HG02840 (cell line): ENCODE results near the gene ARHGEF6.

Experiments used
- ATAC-seq: cut with Tn5 transposase; IDR thresholded peaks from one replicate; pipeline ENCODE4 v1.9.1; 2021; ENCODE audit warnings: mild to moderate bottlenecking, moderate library complexity, moderate number of reproducible peaks; ENCODE audit not compliant: unreplicated experiment, low FRiP score

Gene ARHGEF6

DNA sequence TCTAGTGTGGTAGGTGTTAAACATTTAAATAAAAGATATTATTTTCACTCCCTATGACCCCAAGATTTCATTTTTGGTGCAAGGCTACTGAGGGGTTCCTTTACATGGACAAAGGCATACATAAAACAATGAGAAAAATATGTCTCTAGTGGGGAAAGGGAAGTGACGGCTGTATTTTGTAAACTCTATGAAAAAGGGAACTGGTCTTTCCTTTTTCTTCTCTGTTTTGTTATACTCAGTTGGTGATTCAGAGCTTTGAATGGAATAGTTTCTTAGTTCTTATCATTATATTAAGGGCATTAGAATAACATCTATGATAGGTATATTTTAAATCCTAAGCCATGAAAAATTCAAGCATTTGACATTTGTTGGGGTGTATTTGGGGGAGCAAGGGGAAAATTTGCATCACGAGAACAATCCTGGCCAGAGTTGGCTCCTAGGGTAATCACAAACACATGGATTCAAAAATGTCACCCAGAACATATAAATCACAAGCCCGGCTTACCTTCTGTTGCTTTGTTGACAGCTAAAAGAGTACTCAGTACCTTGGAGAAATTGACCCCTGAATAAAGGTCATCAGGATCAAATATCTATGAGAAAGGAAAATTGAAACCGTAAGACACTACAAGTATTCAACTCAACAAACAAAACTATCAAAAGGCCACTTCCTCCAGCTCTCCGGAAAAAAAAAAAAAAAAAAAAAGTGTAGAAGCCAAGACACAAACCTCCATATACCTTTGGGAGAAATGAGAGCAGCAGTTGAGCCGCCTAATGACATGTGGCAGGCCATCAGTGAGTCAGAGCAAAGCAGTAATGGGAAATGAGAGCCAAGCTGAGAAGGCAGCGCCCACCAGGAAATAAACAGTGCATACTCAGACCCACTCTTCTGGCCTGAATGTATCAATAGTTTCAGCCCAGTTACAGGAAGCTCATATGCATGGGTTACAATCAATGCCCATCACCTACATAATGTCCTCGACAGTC is 33.4 kb downstream of the ARHGEF6 start:
- ATAC-seq: no peak

DNA sequence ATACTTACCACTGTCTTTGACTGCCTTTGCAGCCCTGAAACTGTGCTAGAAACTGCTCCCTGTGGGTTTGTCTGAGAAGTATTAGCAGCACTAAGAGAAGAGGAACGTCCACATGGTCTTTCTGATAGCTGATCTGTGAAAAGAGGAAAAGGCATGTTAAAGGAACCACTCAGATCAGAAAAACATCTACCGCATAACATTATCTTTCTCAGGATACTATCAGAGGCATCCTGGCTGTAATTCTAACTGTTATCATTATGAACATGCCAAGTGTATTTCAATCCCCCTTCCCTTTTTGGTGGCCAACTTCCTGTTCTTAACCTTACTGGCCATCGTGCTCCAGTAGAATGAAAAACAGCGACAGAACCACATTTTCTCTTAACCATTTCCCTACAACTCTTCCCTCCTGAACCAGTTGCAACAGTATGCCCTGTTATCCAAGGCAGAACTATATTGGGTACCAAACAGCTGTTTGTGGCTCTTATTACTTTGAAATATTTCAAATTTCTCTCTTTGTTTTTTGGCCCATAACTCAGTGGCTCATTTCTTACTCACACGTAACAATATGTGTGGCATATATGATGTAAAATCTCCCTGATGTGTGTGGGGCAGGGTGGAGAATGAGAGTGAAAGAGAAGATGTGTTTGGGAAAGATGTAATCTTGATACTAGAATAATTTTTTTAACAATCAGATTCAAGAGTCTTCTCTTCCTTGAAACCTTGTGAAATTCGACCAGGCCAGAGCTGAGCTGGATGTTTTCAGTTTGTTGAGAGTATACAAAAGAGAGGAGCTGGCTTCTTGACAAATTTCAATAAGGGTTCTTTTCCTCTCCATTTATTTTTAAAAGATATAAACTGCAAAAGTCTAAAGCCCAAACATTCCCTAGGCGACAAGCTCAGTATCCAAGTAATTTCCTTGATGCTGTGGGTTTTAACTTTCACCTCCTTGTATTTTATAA is 35.2 kb downstream of the ARHGEF6 start:
- ATAC-seq: no peak

DNA sequence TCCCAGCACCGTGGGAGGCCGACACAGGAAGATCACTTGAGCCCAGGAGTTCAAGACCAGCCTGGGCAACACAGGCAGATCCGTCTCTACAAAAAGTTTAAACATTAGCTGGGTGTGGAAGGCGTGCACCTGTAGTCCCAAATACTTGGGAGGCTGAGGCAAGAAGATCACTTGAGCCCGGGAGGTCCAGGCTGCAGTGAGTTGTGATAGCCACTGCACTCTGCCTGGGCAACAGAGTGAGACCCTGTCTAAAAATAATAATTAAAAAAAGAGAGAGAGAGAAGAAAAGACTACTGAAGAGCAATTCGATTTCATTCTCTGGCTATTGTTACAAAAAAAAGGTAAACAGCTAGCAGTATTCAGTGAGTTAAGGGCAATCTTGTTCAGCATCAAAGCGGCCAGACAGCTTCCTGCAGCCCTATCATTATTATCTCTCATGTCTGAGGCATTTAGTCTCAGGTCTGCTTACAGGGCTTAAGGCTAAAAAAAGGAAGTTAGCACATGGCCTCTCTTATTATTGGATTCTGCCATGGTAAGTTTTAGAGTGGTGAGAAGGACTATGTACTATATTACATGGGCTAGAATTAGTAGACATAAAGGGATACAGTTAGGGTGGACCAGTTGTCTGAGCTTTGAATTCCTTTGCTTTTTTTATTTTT is 37.9 kb downstream of the ARHGEF6 start:
- ATAC-seq: no peak

DNA sequence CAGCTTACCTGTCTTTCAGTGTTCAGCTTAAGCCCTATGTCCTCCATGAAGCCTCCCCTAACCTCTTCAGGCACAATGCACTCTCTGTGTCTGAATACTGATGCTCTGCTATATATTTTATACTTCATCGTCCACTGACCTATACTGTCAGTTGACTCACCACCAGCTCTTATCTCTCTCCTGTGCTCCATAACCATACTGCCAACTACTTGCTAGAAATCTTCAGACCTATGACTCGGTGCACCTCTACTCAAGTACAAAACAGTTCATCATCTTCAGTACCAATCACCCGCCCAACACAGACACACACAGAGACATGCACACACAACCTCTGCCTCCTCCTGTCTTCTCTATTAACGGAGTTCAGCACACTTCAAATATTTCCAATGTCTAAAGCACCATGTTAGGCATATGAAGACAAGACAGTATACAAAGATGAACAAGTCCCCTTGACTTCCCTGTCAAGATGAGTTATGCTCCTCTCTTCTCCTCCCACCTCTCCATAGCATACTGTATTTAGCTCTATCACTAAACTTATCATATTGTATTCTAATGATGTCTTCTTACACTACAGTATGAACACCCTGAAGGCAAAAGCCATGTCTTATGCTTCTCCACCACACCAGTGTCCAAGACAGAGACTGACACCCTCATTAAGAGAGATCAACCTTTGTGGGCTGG is 42.5 kb downstream of the ARHGEF6 start:
- ATAC-seq: no peak

DNA sequence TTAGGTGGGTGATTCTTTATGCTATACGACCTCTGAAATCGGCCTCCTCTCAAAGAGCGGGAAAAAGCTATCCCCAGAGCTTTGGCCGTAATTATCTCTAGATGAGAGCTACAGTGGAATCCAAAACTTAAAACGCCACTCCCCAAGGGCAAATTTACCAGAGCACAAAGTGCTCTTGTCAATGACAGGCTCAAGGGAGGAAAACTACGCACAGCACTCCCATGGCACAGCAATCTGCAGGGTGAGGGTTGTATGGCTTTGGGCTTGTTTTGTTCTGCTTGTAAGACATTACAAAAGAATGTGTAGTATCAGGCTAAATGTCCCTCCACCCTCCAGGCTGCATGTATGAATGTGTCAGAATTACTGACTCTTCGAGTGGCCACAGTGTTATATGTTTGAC is 44.0 kb downstream of the ARHGEF6 start:
- ATAC-seq: no peak

DNA sequence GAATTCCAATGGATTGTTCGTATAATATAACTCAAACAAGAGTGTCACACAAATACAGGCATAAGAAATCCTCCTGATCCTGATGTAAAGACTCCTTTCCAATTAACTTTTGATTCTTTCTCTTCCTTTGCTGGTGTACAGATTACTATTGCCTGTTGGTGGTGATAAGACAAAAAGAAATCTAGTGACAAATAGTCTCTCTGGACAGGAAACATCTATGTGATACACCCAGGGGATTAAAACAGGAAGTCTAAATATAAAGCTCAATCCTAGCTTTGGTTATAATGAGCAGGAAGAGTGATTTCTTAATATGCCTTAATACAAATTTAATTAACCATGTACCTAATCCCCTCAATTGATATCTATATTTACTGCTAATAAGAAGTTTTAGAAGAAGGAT is 45.1 kb downstream of the ARHGEF6 start:
- no peak for ATAC-seq

DNA sequence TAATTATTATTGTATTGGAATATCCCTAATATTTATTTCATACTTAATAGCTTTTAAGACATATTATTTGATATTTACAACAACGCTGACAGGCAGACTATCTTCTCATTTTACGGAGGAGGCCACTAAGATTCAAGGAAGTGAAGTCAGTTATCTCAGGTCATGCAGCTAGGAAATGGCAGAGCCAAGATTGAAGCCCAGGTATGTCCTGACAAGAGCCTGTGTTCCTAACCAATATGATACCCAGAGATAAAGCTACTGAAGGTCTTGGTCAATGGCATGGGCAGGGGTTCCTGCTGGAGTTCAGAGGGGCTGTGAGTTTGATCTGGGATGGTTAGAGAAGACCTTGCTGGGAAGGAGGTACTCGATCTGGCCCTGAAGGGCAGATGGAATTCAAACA is 47.1 kb downstream of the ARHGEF6 start:
- ATAC-seq: no peak

DNA sequence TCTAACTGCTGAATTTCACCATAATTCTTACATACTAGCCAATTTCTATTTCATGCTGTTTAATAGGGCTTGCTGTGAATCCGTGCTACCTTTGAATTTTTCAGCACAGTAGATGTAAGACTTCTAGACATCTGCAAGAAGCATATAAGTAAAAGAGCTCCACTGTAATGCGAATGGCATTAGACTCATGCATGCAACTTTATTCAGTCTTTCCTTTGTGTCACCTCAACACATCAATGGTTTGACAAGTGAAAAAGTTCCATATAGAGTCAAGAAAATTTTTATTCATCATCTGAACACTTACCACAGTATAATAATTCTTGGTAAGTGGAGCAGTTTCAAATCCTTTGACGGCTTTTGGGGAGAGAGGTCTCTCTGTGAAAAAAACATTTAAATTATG is 48.9 kb downstream of the ARHGEF6 start:
- no peak for ATAC-seq

DNA sequence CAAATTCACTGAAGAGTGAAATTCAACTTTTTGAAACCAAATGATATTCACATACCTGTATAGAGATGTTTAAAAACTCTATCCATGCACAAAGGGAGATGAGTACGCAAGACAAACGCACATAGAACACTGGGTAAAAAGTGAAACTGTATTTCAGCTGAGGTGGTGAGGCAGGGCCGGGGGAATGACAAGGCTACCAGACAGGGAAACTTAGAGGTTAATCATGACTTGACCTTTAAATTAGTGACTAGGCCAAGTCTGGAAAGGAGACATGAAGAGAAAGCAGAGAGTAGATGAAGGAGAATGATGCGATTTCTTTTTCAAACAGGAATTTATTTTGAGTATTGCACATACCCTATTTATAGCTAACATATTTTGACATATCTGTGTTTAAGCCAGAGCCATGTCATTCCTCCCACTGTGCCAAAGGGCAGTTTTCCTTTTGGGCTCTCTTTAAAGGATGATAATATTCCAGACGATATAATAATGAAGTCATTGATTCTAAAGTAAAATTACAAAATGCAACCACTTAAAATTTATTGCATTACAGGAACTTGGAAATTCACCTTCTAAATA is 49.4 kb downstream of the ARHGEF6 start:
- no peak for ATAC-seq

DNA sequence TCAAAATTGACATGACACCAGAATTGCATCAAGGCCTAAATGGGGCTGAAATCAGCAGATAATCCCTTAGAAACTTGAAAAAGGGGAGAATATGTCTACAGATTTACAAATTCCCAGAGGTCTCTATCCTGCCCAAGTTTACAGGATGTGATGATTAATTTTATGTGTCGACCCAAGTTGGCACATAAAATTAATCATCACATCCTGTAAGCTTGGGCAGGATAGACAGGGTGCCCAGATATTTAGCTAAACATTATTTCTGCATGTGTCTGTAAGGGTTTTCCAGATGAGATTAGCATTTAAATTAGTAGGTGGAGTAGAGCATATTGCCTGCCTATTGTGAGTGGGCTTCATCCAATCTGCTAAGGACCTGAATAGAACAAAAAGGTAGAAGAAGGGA is 52.3 kb downstream of the ARHGEF6 start:
- ATAC-seq: no peak

DNA sequence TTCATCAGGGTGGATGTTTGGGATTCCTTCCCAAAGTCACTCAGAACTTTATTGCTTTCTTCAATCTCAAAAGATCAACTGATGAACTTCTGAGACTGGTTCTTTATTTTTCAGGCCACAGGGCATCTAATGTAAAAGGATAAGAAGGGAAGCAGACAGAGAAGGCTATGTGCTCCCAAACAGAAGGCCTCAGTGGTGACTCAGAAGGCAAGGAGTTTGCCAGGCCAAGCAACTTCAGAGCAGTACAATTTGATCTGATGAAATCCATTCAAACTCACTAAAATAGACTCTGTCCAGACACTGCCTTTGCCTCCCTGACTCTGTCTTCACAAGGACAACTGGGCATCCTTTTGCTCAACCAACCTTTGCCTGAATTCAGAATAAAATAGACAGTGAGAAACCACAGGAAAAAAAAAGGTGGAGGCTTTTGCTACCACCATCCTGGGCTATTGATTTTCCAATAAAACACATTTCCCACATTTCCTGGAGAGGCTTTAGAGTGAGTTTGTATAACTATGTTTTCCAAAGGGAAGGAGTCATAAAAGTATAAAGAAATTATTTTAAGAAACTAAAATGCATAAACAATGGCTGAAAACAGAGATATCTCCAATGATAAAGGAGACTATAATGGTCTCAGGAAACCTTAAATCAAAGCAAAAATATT is 55.2 kb downstream of the ARHGEF6 start:
- no peak for ATAC-seq

DNA sequence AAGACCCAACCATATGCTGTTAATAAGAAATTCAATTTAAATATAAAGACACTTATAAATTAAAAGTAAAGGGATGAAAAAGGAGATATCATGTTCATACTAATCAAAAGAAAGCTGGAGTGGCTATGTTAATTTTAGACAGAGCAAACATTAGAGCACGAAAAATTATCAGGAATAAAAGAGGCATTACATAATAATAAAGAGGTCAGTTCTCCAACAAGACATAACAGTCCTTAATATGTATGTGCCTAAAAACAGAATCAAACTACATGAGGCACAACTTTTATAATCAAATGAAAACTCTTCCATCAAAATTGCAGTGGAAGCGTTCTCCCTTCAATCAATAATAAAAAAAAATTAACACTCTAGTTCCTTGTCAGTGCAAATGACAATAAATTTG is 62.6 kb downstream of the ARHGEF6 start:
- ATAC-seq: no peak

DNA sequence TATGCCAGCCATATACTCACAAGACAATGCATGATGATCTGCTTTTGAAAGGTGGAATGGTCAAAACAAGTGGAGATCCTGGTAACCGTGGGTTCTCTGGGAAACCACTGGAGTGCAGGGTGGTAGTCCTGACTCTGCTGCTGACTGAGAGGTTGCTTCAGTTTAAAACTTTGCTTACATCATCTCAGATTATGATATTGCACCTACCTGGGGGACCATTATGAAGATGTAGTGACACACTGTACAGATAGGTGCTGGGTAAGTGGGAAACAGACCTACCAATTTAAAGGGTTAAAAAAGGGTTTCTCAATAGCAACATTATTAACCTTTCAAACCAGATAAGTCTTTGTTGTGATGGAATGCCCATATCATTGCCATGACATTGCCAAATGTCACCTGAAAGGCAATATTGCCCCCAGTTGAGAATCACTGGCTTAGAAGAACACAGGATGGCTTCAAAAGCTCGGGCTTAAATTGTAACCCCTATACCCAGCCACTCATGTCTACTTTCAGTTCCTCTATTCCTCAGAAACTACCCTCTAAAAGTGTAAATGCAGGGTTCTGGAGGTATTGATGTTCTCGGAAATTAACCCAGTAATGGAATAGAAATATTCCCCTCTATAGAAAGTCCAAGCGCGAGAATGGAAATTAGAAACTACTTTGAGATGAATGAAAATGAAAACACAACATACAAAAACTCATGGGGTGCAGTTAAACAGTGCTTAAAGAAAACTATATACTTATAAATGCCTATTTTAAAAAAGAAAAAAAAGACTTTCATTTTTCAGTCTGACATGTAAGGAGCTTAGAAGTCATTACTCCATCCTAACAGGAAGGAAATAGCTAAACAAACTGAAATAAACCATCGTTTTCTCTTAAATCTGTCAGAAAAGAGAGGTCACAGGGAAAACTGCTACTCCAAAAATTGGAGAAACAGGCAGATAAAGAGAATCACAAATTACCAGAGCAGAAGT is 65.8 kb downstream of the ARHGEF6 start:
- ATAC-seq: peak; percentile 82

DNA sequence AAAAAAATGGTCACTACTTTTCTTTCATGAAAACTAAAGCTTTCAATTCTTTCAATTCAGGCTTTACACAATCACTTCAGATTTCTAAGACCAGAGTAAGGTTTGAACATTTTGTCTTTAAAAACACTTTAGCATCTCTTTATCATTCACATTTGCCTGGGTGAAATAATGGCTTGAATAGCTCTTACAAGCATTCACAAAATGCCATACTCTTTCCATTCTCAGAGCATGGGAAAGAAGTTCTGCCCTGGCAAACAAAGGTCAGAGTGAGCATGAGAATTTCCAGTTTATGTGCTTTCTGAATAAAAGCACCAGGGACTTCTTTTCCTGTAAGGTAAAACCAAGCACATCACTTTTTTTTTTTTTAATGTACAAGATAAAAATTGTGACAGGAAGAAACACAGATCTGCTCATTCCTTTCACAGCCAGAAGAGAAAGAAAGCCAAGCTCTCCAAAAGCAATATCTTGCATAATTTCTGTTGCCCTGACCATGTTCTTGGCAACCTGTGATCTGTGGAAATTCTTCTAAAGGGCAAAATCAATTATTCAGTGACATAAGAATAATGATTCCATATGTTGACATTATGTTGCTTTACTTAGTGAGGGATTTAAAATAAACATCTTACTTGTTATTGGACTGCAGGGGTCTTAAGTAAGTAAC is 68.0 kb downstream of the ARHGEF6 start:
- no peak for ATAC-seq

DNA sequence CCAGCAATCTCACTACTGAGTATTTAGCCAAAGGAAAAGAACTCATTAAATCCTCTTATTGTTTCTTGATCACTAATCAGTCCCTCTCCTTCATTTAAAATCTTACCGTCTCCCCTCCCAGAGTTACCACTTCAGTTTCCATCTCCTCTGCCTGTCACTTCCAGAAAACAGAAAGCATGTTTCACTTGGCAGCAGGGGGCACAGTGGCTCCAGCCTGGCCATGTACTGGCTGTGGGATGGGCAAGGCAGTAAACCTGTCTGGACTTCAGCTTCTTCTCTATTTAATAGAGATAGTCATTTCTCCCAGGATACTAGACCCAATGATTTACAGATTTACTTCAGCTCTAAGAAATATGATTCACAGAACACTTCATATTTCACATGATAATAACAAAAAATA is 69.6 kb downstream of the ARHGEF6 start:
- ATAC-seq: no peak

DNA sequence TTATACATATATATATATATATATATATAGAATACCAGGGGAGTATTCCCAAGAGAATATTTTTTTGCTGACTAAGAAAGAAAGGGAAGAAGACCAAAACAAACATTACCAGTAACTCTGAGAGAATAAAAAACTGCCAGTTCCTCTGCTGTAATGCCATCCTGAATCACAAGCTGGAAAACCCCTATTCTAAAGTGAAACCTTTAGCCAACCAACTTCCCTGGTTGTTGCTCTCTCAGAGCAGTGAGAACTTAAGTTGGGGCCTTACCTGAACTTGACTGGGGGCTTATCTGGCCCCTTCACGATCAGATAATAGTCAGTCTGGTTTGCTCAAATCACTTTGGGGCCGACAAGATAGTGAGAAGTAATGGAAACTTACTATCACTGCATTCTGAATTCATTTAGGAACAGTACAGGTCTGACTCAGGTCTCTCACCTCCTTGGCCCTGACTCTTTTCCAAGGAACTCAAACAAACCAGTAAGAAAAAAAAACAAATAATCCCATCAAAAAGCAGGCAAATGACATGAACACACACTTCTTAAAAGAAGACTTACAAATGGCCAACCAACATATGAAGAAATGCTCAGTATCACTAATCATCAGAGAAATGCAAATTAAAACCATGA is 70.3 kb downstream of the ARHGEF6 start:
- no peak for ATAC-seq

DNA sequence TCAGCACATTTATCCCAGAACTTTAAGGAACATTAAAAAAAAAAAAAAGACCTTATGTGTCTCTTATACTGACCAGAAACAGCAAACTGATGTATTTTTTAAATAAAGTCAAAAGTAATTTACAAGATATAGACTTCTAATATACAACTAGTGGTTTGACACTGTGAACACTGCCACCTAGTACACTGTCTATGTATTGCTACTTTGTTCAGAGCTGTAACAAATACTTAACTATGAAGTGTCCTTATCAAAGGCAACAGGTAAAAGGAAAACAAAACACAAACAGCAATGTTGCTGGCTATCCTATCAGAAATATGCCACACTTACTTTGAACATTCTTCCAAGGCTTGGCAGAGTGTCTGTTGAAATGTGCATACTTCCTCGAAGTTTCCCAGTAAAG is 72.4 kb downstream of the ARHGEF6 start:
- ATAC-seq: no peak
